ENCODE results near the gene TMEM54. TPM values are rescaled to one million over a fixed set of nuclear protein-coding genes. Genes with fewer than 3 reads are reported as not detected.
"Not testable (repeated sequence)": the region's sequence is repeated elsewhere in the genome, so short reads cannot be mapped to it uniquely, and the experiment has no call there.

Gene TMEM54
- polyA plus RNA-seq, 1 donor from 2014 or later: not detected

GRCh38 chr1:32928285-32928684 lies 27.1 kb upstream of the TMEM54 start:
- Mint-ChIP-seq H3K27ac (no peak overlapping the region), H3K27me3 (peaks cover 29% of the 10 kb centered on the region), H3K4me3 (no peak overlapping the region), H3K9me3 (peaks cover 0 to 1% (median 0%) of the 10 kb centered on the region in 3 donors), H3K36me3 (no peaks in the 10 kb centered on the region), H3K4me1 (peaks cover 9 to 11% (median 10%) of the 10 kb centered on the region in 3 donors)

DNA sequence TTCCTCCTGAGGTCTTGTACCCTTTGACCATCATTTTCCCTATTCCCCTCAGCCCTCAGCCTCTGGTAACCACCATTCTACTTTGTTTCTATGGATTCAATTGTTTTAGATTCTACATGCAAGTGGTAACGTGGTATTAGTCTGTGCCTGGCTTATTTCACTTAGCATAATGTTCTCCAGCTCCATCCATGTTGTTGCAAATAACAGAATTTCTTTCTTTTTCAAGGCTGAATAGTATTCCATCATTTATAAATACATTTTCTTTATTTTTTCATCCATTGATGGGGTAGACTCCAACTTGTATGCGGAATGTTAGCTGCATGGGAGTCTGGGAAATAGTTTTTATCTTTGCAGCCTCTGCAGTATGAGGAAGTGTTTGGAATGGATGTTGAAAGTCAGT lies 26.3 kb upstream of the TMEM54 start:
- Mint-ChIP-seq H3K36me3 (no peaks in the 10 kb centered on the region), H3K4me1 (peaks cover 9 to 11% (median 10%) of the 10 kb centered on the region in 3 donors), H3K27ac (peak overlapping the region in 1 of 3 donors; percentile 81), H3K9me3 (peaks cover 0 to 1% (median 0%) of the 10 kb centered on the region in 3 donors), H3K27me3 (peaks cover 32% of the 10 kb centered on the region), H3K4me3 (no peak overlapping the region)

DNA sequence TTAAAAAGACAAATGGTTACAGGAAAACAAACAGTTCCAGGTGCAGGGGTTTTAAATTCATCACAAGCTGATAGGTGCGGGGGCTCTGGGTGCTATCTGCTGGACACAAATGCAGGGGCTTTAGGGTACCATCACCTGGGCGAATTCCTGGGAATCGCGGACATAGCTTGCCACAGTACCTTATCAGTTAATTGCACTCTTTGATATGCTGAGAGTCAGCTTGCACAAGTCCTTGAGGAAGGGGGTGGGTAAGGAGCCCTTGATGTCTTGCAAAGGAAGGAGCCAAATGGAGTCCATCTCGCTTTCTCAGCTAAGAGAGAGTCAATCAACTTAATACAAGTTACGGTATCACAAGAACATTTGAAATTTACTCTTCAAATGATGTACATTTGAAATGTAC lies 25.4 kb upstream of the TMEM54 start:
- Mint-ChIP-seq H3K27ac (no peak overlapping the region), H3K9me3 (peaks cover 0 to 1% (median 0%) of the 10 kb centered on the region in 3 donors), H3K4me1 (peaks cover 9 to 11% (median 10%) of the 10 kb centered on the region in 3 donors), H3K36me3 (no peaks in the 10 kb centered on the region), H3K4me3 (peak overlapping the region in 1 of 4 donors; percentile 34), H3K27me3 (peaks cover 40% of the 10 kb centered on the region)

DNA sequence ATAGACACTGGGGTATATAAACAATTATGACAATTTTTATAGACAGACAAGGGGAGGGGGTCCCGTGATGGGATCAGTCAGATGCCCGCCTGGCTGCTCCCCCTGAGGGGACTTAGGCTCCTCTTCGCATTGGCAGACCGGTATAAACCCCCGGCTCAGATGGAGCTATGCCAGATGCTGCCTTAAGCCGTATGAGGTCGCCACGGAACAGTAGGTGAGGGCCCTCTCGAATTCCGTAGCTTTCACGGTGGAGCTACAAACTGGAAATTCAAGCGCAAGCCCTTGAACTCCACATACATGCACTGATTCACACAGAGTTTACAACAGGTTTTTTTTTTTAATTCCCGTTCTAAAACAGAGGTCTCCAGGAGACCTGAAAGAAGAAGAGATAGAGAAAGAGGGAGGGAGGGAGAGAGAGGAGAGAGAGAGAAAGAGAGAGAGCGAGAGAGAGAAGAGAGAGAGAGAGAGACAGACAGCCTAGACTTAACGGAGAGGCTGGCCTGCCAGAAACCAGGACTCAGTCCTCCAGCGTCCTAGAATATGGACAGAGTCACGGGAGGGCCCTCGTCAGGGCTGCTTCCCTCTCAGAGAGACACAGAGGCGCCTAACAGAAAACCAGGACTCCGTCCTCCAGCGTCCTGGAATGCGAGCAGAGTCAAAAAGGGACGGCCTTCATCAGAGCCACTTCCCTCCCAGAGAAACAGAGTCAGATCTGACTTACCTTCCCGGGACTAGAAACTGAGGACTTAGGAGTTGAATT lies 24.4 kb upstream of the TMEM54 start:
- Mint-ChIP-seq H3K27ac (peak overlapping the region in 1 of 3 donors; percentile 27), H3K27me3 (peaks cover 50% of the 10 kb centered on the region), H3K4me1 (peaks cover 9 to 11% (median 10%) of the 10 kb centered on the region in 3 donors), H3K9me3 (peaks cover 0 to 3% (median 0%) of the 10 kb centered on the region in 3 donors), H3K4me3 (peak overlapping the region in 3 of 4 donors; percentile 18 to 77 (median 69)), H3K36me3 (peaks cover 1% of the 10 kb centered on the region)

DNA sequence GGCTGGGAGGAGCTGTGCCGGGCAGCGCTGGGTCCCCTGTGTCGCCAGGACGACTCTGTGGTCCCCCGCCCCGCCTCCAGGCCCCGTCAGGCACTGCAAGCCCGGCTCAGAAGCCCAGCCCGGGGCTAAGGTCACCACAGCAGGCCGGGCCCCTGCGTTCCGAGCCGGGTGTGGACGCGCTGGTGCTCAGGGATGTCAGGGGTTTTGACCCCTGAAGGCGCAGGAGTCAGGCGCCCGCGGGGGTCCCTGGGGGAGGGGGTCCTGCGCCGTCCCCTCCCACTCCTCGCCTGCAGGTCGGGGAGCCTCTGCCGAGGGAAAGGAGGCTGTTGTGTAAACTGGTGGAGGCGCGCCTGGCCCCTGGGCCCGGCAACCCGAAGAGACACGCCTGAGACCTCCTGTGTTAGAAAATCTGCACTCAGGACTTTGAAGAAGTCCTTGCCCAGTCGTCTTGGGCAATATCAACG lies 23.7 kb upstream of the TMEM54 start:
- Mint-ChIP-seq H3K27me3 (peaks cover 56% of the 10 kb centered on the region), H3K36me3 (peaks cover 1% of the 10 kb centered on the region)

GRCh38 chr1:32920833-32921232 lies 19.6 kb upstream of the TMEM54 start:
- Mint-ChIP-seq H3K4me1 (peaks cover 9 to 11% (median 10%) of the 10 kb centered on the region in 3 donors), H3K27me3 (peaks cover 59% of the 10 kb centered on the region), H3K36me3 (peaks cover 1% of the 10 kb centered on the region), H3K4me3 (no peak overlapping the region), H3K27ac (no peak overlapping the region), H3K9me3 (peaks cover 0 to 2% (median 0%) of the 10 kb centered on the region in 3 donors)

More for the DNA sequence above, 23.7 kb upstream of the TMEM54 start:
- H3K9me3 Mint-ChIP-seq: peaks cover 0 to 4% (median 0%) of the 10 kb centered on the region in 3 donors
- peak overlapping the region in 2 of 4 donors; percentile 18 to 63 for H3K4me3 Mint-ChIP-seq
- peaks cover 9 to 11% (median 10%) of the 10 kb centered on the region in 3 donors for H3K4me1 Mint-ChIP-seq
- no peak overlapping the region for H3K27ac Mint-ChIP-seq

DNA sequence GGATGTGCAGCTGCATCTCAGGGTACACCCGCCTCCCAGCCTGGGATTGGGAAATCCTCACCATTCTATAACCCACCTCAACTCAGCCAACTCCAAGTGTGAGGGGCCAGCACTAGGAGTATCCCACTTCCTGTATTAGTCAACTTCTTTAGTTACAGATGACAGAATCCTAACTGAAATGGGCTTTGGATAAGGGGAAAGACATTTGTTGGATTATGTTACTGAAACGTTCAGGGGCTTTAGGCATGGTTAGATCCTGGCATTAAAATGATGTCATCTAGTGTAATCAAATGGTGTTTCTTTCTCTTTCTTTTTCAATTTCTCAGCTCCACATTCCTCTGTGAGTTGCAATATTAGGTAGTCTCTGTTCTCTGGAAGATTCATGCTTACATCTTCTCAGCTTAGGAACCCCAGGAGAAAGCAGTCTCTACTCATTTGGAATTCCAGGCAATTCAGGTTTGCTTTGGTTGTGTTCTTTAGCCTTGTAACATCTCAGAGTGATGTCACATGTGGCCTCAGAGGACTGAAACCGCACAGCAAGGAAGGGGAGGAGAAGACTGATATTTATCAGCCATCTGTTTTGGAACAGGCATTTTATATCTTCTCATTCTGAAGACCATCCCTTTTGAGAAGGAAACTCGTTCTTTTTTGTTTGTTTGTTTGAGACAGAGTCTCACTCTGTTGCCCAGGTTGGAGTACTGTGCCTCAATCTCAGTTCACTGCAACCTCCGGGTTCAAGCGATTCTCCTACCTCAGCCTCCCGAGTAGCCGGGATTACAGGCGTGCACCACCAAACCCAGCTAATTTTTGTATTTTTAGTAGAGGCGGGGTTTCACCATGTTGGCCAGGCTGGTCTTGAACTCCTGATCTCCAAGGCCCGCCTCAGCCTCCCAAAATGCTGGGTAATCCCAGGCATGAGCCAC lies 18.9 kb upstream of the TMEM54 start:
- Mint-ChIP-seq H3K27ac (no peak overlapping the region), H3K4me3 (no peak overlapping the region), H3K4me1 (peaks cover 3 to 6% (median 6%) of the 10 kb centered on the region in 3 donors), H3K27me3 (peaks cover 52% of the 10 kb centered on the region), H3K36me3 (peaks cover 1% of the 10 kb centered on the region), H3K9me3 (peaks cover 0 to 2% (median 0%) of the 10 kb centered on the region in 3 donors)

- Mint-ChIP-seq H3K27me3 (peaks cover 37% of the 10 kb centered on the region), H3K4me3 (no peak overlapping the region), H3K4me1 (no peaks in the 10 kb centered on the region), H3K9me3 (peaks cover 0 to 2% (median 0%) of the 10 kb centered on the region in 3 donors), H3K27ac (no peak overlapping the region), H3K36me3 (peaks cover 1% of the 10 kb centered on the region)
Measured at GRCh38 chr1:32918179-32918578, 17.0 kb upstream of the TMEM54 start.

DNA sequence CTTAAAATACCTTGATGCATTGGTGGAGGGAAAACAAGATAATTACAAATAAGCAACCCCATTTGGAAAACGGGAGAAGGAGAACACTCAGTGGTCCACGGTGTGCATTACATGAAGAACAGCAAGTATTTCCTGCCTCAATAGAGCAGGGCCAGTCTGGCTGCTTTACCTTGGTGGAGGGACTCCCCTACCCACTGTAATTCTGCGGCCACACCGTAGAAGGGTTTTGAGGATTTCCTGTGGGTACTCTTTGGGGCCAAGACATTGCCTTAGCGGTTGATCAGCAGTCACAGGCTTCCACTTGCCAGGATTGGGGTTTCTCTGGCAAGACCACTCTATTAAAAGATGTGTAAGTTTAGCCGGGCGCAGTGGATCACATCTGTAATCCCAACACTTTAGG lies 16.3 kb upstream of the TMEM54 start:
- H3K36me3 Mint-ChIP-seq: peaks cover 1% of the 10 kb centered on the region
- no peak overlapping the region for H3K4me3 Mint-ChIP-seq
- H3K4me1 Mint-ChIP-seq: no peaks in the 10 kb centered on the region
- peaks cover 0 to 2% (median 0%) of the 10 kb centered on the region in 3 donors for H3K9me3 Mint-ChIP-seq
- peaks cover 36% of the 10 kb centered on the region for H3K27me3 Mint-ChIP-seq
- no peak overlapping the region for H3K27ac Mint-ChIP-seq

- Mint-ChIP-seq H3K27me3 (peaks cover 21% of the 10 kb centered on the region), H3K27ac (no peak overlapping the region)
Measured at GRCh38 chr1:32915766-32916706, 14.8 kb upstream of the TMEM54 start.

DNA sequence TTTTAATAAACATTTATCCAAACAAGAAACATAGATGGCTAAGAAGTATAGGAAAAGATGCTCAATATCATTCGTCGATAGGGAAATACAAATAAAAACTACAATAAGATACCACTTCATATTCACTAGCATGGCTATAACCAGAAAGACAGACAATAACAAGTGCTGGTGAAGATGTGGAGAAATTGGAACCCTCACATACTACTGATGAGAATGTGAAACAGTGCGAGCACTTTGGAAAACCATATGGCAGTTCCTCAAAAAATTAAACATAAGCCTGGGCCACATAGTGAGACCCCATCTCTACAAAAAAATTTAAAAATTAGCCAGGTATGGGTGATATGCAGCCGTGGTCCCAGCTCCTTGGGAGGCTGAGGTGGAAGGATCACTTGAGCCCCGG lies 9.1 kb upstream of the TMEM54 start:
- Mint-ChIP-seq H3K27me3 (peaks cover 3% of the 10 kb centered on the region), H3K36me3 (no peaks in the 10 kb centered on the region), H3K4me1 (no peaks in the 10 kb centered on the region), H3K27ac (no peak overlapping the region), H3K4me3 (no peak overlapping the region), H3K9me3 (peaks cover 0 to 3% (median 0%) of the 10 kb centered on the region in 3 donors)

More at GRCh38 chr1:32915766-32916706, 14.8 kb upstream of the TMEM54 start:
- no peak overlapping the region for H3K4me3 Mint-ChIP-seq
- no peaks in the 10 kb centered on the region for H3K4me1 Mint-ChIP-seq
- no peaks in the 10 kb centered on the region for H3K36me3 Mint-ChIP-seq
- H3K9me3 Mint-ChIP-seq: peaks cover 0 to 2% (median 0%) of the 10 kb centered on the region in 3 donors

DNA sequence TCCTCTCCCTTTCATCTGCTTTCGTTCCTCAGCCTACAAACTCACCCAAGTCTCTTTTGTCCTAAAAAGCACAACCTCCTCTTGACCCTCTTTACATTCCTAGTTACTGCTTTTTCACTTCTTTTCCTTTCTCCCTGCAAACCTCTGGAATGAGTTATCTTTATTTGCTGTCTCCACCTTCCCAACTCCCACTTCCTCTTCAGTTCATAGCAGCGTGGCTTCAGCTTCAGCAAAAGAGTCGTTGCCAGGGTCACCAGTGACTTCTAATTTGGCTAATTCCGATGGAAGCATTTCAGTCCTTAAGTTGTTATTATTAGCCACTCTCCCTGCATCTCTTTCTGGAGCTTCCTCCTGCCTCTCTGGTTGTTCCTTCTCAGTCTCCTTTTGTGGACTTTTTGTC lies 6.2 kb upstream of the TMEM54 start:
- H3K9me3 Mint-ChIP-seq: peaks cover 0 to 3% (median 0%) of the 10 kb centered on the region in 3 donors
- H3K27me3 Mint-ChIP-seq: peaks cover 5% of the 10 kb centered on the region
- H3K27ac Mint-ChIP-seq: no peak overlapping the region
- H3K36me3 Mint-ChIP-seq: no peaks in the 10 kb centered on the region
- no peak overlapping the region for H3K4me3 Mint-ChIP-seq
- peaks cover 0 to 2% (median 0%) of the 10 kb centered on the region in 3 donors for H3K4me1 Mint-ChIP-seq

- H3K9me3 Mint-ChIP-seq: peaks cover 0 to 3% (median 2%) of the 10 kb centered on the region in 3 donors
- no peak overlapping the region for H3K27ac Mint-ChIP-seq
- peaks cover 0 to 4% (median 3%) of the 10 kb centered on the region in 3 donors for H3K4me1 Mint-ChIP-seq
- peaks cover 6% of the 10 kb centered on the region for H3K27me3 Mint-ChIP-seq
- no peak overlapping the region for H3K4me3 Mint-ChIP-seq
- no peaks in the 10 kb centered on the region for H3K36me3 Mint-ChIP-seq
Measured at GRCh38 chr1:32906654-32907053, 5.5 kb upstream of the TMEM54 start.

GRCh38 chr1:32905588-32905987 lies 4.4 kb upstream of the TMEM54 start:
- not testable (repeated sequence) for H3K4me1 Mint-ChIP-seq, H3K36me3 Mint-ChIP-seq, H3K4me3 Mint-ChIP-seq, H3K27ac Mint-ChIP-seq, H3K9me3 Mint-ChIP-seq
- peaks cover 11% of the 10 kb centered on the region for H3K27me3 Mint-ChIP-seq

All from IgD-negative memory B cell (primary cell).